Inferior parietal cortex (tissue), 1 donor: ENCODE data around the gene TIRAP.
A peak's percentile ranks its signal among the peaks of the same experiment; 100 is the strongest.
"Not testable (repeated sequence)": the region's sequence is repeated elsewhere in the genome, so short reads cannot be mapped to it uniquely, and the experiment has no call there.

ENCODE experiments used
- DNase-seq: peaks from one replicate; pipeline ENCODE4 v3.0.0-alpha.2; 2016; ENCODE audit errors: extremely low spot score

Gene TIRAP

GRCh38 chr11:126282736-126283591, at the start of gene TIRAP:
TIRAP (plus strand) TSS chr11:126283093; CDS start chr11:126290895, 7,802 bp downstream.
- DNase-seq: peak; percentile 42

- no peak for DNase-seq
Observed at GRCh38 chr11:126233391-126233790, 49.5 kb upstream of the TIRAP start.

- DNase-seq: no peak
Observed at GRCh38 chr11:126246636-126247035, 36.3 kb upstream of the TIRAP start.

- DNase-seq: no peak
Observed at GRCh38 chr11:126253265-126253664, 29.6 kb upstream of the TIRAP start.

GRCh38 chr11:126254819-126255218, 28.1 kb upstream of the TIRAP start:
- no peak for DNase-seq

GRCh38 chr11:126255507-126255906, 27.4 kb upstream of the TIRAP start:
- DNase-seq: not testable (repeated sequence)

GRCh38 chr11:126256216-126256615, 26.7 kb upstream of the TIRAP start:
- no peak for DNase-seq

GRCh38 chr11:126257144-126257543, 25.7 kb upstream of the TIRAP start:
- no peak for DNase-seq

- DNase-seq: peak; percentile 35
Observed at GRCh38 chr11:126257764-126258163, 25.1 kb upstream of the TIRAP start.

- DNase-seq: no peak
Observed at GRCh38 chr11:126262216-126262615, 20.7 kb upstream of the TIRAP start.

GRCh38 chr11:126263489-126263888, 19.4 kb upstream of the TIRAP start:
- DNase-seq: no peak

GRCh38 chr11:126265811-126266210, 17.1 kb upstream of the TIRAP start:
- no peak for DNase-seq

- no peak for DNase-seq
Observed at GRCh38 chr11:126267650-126268049, 15.2 kb upstream of the TIRAP start.

GRCh38 chr11:126268361-126268707, 14.6 kb upstream of the TIRAP start:
- no peak for DNase-seq

- peak; percentile 99 for DNase-seq
Observed at GRCh38 chr11:126268708-126269579, 13.9 kb upstream of the TIRAP start, which contains the start of the genes FOXRED1 and SRPRA. FOXRED1 (plus strand) TSS chr11:126269154; CDS start chr11:126269207, 53 bp downstream. SRPRA (minus strand) TSS chr11:126268895; CDS start chr11:126268804, 91 bp downstream.

- no peak for DNase-seq
Observed at GRCh38 chr11:126277322-126277721, 5.6 kb upstream of the TIRAP start.

- DNase-seq: no peak
Observed at GRCh38 chr11:126277780-126278179, 5.1 kb upstream of the TIRAP start.

GRCh38 chr11:126279191-126279590, 3.7 kb upstream of the TIRAP start:
- DNase-seq: no peak

- no peak for DNase-seq
Observed at GRCh38 chr11:126280595-126280994, 2.3 kb upstream of the TIRAP start.

GRCh38 chr11:126281245-126281644, 1.6 kb upstream of the TIRAP start:
- no peak for DNase-seq

GRCh38 chr11:126281666-126282175, 1.2 kb upstream of the TIRAP start:
- no peak for DNase-seq

GRCh38 chr11:126282361-126282735, 545 bp upstream of the TIRAP start:
- DNase-seq: peak; percentile 43
